K562 (cell line): ENCODE measurements around the gene MRAS. TPM values are rescaled to one million over a fixed set of nuclear protein-coding genes. Genes with fewer than 3 reads are reported as not detected.

ENCODE experiments used
- C11orf30 ChIP-seq: fragments of 450-650 bp; IDR thresholded peaks from 2 replicates; pipeline ENCODE4 v1.6.1; 2016; ENCODE audit warnings: low read depth, mild to moderate bottlenecking
- CTCFL ChIP-seq: IDR thresholded peaks from 2 replicates; pipeline ENCODE4 v1.6.1; 2011; ENCODE audit warnings: borderline replicate concordance, low read depth, mild to moderate bottlenecking, moderate library complexity, low read length; ENCODE audit not compliant: insufficient read depth, poor library complexity, severe bottlenecking
- DEAF1 ChIP-seq: fragments of 450-650 bp; formaldehyde crosslinking; IDR thresholded peaks from 2 replicates; pipeline ENCODE4 v1.4.0; 2020; ENCODE audit warnings: mild to moderate bottlenecking, moderate library complexity
- ERF ChIP-seq: fragments of 450-650 bp; formaldehyde crosslinking; IDR thresholded peaks from 2 replicates; pipeline ENCODE4 v1.4.0; 2020; ENCODE audit warnings: mild to moderate bottlenecking, mixed read lengths
- ESRRB ChIP-seq: fragments of 250-450 bp; sonication (Bioruptor Pico); IDR thresholded peaks from 2 replicates; pipeline ENCODE4 v1.5.0; 2020; ENCODE audit warnings: mild to moderate bottlenecking, moderate library complexity, borderline replicate concordance
- RAD21 ChIP-seq, 2 experiments: fragments of 250-450 bp in 1 of 2; fragments of 450-650 bp in 1 of 2; sonication (Bioruptor Pico) in 1 of 2; formaldehyde crosslinking in 1 of 2; IDR thresholded peaks in 1 of 2; conservative IDR thresholded peaks in 1 of 2; 2 replicates each; pipeline versions ENCODE4 v1.4.0 to v1.8.0; 2020 to 2022; ENCODE audit warnings: mild to moderate bottlenecking in 2 of 2, moderate library complexity in 1 of 2
- REST ChIP-seq, 2 experiments: fragments of 450-650 bp; formaldehyde crosslinking in 1 of 2; IDR thresholded peaks; 2 replicates each; pipeline versions ENCODE4 v1.4.0 to v1.6.1; 2014 to 2020; ENCODE audit warnings: mild to moderate bottlenecking in 2 of 2, borderline replicate concordance in 1 of 2, low read depth in 1 of 2
- RFX1 ChIP-seq: fragments of 450-650 bp; IDR thresholded peaks from 2 replicates; pipeline ENCODE4 v1.6.1; 2016; ENCODE audit warnings: mild to moderate bottlenecking, moderate library complexity
- SMC3 ChIP-seq: conservative IDR thresholded peaks from 2 replicates; pipeline ENCODE4 v1.6.1; 2011; ENCODE audit warnings: low read depth, low read length, improper control_type of control experiment; ENCODE audit not compliant: insufficient read depth
- STAG1 ChIP-seq: sonication (generic); formaldehyde crosslinking; IDR thresholded peaks from 2 replicates; pipeline ENCODE4 v1.5.0; 2020; ENCODE audit warnings: missing genetic modification reagents, borderline replicate concordance
- polyA plus RNA-seq, 8 experiments: library from polyadenylated mRNA; depleted of rRNA in 4 of 8; stranded (reverse) in 5 of 8; unstranded in 3 of 8; fragments of >200 nt; fragmentation: Nextera tagmentation in 2 of 8; fragmentation: Illumina TruSeq in 1 of 8; extraction: Ambion mirVana in 2 of 8; extraction: Trizol in 1 of 8; gene quantifications; 2 replicates each; pipeline versions ENCODE4 v1.2.1 to v1.2.3, GENCODE V29; 2011 to 2014; ENCODE audit warnings: inconsistent platforms in 1 of 8, missing spikeins in 1 of 8
- total RNA-seq, 7 experiments: library from RNA; depleted of rRNA in 6 of 7; stranded (reverse); fragments of >200 nt in 6 of 7; fragmentation: Illumina TruSeq in 2 of 7; extraction: Trizol in 2 of 7; gene quantifications; 2 replicates each; pipeline versions ENCODE4 v1.2.1 to v1.2.3, GENCODE V29; 2011 to 2021; ENCODE audit warnings: low replicate concordance in 1 of 7

The MRAS gene
- total and polyA plus RNA-seq, 9 of the 15 experiments (the other 6 are each of a cell fraction or from before 2014, with no cell fraction given): 1.5 to 10.0 (median 5.0) TPM

GRCh38 chr3:138417559-138417982 lies 69.2 kb downstream of the MRAS start (continued):
- peak; percentile 76 for TF ChIP-seq REST (IDR thresholded peaks at IDR 0.05; ENCODE audit: borderline replicate concordance)
- no peak for TF ChIP-seq REST (CRISPR knock-in tag; IDR thresholded peaks at IDR 0.05; ENCODE audit: low read depth)
- TF ChIP-seq CTCFL: peak; percentile 4
- TF ChIP-seq SMC3: peak; percentile 78
- no peak for TF ChIP-seq ERF (CRISPR knock-in tag)
- TF ChIP-seq C11orf30: peak; percentile 78
- TF ChIP-seq DEAF1 (CRISPR knock-in tag): peak; percentile 47; the same call in 1 of the 2 replicates
- peak; percentile 72 to 88 for TF ChIP-seq RAD21 (CRISPR knock-in tag; conservative IDR thresholded peaks at IDR 0.05 in 1 of 2, IDR thresholded peaks at IDR 0.05 in 1 of 2)
- TF ChIP-seq STAG1 (CRISPR knock-in tag): peak; percentile 60; the same call in 1 of the 2 replicates
- TF ChIP-seq RFX1: peak; percentile 39; the same call in 1 of the 2 replicates
- TF ChIP-seq ESRRB (CRISPR knock-in tag): no peak
- TF ChIP-seq, all 486 proteins: peak for 11
